Body of pancreas (tissue), 4 donors: Measurements from ENCODE around the gene CANX. TPM values are rescaled to one million over a fixed set of nuclear protein-coding genes. Genes with fewer than 3 reads are reported as not detected.
A peak's percentile ranks its signal among the peaks of the same experiment; 100 is the strongest.

ENCODE experiments used
- ATAC-seq: fragments of 150-250 bp; one replicate; pipeline ENCODE4 v1.9.1; 2016
- DNase-seq, 4 donors: peaks; one replicate each; pipeline ENCODE4 v3.0.0-alpha.2; 2019
- H3K27ac ChIP-seq, 4 donors: fragments of 200-600 bp; sonication (generic); 1 replicate in 3 of 4; 2 replicates in 1 of 4; pipeline versions ENCODE4 v1.5.1 to v1.6.1; 2016 to 2019; ENCODE audit warnings: mild to moderate bottlenecking in 1 of 4, mixed read lengths in 1 of 4, moderate library complexity in 1 of 4
- H3K27me3 ChIP-seq, 2 donors: fragments of 200-600 bp; sonication (generic); one replicate each; pipeline ENCODE4 v1.6.0; 2016; ENCODE audit warnings: mild to moderate bottlenecking in 1 of 2
- H3K36me3 ChIP-seq, 2 donors: fragments of 200-600 bp; sonication (generic); replicated peaks in 1 of 2; 2 replicates each; pipeline ENCODE4 v1.5.1; 2016; ENCODE audit warnings: low read depth in 2 of 2; ENCODE audit not compliant: insufficient read depth in 1 of 2
- H3K4me1 ChIP-seq: fragments of 200-600 bp; sonication (generic); one replicate; pipeline ENCODE4 v1.6.0; 2016
- H3K4me3 ChIP-seq, 2 donors: fragments of 200-600 bp; sonication (generic); 1 replicate in 1 of 2; 2 replicates in 1 of 2; pipeline ENCODE4 v1.5.1; 2016 to 2019
- H3K9me3 ChIP-seq, 3 donors: fragments of 200-600 bp; sonication (generic); 1 replicate in 2 of 3; 2 replicates in 1 of 3; pipeline ENCODE4 v1.5.1; 2016
- POLR2A ChIP-seq, 3 donors: fragments of 450-650 bp; IDR thresholded peaks; one replicate each; pipeline ENCODE4 v1.6.1; 2016; ENCODE audit warnings: antibody characterized with exemption in 3 of 3, mild to moderate bottlenecking in 2 of 3
- WGBS, 2 donors: methylation state at CpG; one replicate each; pipeline ENCODE4 v1.1.5; 2017; 5-methylcytosine and 5-hydroxymethylcytosine counted together
- intact Hi-C: fragments of 100-400 bp; cut with DNase I; formaldehyde crosslinking; loops from one replicate; pipeline ENCODE4 v1.15.1; 2023
- total RNA-seq, 2 donors: library from RNA; depleted of rRNA; stranded (reverse); fragments of >200 nt; gene quantifications; one replicate each; pipeline ENCODE4 v1.1.0, GENCODE V29; 2016
- TF ChIP-seq, protein P1 (sequence below), 7 experiments: fragments of 450-650 bp in 4 of 7; fragments of 200-600 bp in 3 of 7; sonication (generic) in 3 of 7; IDR thresholded peaks; one replicate each; pipeline ENCODE4 v1.5.1; 2016 to 2019; ENCODE audit warnings: antibody characterized with exemption in 7 of 7

CANX gene
- total RNA-seq, 2 donors from 2014 or later, result 262 to 401 TPM

DNA sequence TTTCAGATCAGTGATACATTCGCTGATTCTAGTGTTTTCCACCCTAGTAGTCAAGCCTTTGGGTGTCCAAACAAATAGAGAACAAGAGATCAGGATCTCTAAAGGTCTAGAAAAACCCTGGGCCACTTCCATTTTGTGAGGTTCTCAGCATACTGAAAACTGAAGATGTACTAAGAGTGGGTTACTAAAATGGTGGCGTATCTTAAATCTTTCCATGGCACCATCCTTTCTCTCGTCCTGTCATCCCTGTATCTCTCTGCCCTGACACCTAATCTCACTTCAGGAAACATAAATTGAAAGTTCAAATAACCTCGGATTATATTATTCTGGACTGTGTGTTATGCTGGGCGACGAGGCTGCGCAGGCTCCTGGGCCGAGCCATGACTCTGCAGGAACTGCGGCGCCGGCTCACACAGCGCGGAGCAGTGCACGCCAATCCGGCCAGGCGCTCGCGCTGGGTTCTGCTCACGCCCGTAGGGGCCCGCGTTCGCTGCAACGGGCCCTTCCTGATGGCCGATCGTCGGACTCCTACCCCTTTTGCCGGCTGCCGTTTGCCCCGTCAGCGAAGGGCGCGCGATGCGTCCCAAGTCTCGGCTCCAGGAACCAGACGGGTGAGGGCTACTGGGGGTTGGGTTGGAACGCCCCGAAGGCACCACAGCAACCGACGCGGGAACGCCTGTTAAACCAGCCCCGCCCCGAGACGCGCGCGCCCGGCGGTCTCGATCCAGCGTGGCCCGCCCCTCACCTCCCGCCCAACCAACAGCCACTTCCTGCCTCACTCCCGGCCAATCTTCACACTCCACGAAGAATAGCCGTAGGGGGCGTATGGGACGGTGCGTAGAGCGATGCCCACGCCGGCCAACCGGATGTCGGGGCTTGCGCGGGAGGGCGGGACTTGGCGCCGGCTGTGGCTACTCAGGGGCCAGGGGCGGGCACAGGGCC, 503 bp upstream of the CANX start:
- TF ChIP-seq, protein P1, sequence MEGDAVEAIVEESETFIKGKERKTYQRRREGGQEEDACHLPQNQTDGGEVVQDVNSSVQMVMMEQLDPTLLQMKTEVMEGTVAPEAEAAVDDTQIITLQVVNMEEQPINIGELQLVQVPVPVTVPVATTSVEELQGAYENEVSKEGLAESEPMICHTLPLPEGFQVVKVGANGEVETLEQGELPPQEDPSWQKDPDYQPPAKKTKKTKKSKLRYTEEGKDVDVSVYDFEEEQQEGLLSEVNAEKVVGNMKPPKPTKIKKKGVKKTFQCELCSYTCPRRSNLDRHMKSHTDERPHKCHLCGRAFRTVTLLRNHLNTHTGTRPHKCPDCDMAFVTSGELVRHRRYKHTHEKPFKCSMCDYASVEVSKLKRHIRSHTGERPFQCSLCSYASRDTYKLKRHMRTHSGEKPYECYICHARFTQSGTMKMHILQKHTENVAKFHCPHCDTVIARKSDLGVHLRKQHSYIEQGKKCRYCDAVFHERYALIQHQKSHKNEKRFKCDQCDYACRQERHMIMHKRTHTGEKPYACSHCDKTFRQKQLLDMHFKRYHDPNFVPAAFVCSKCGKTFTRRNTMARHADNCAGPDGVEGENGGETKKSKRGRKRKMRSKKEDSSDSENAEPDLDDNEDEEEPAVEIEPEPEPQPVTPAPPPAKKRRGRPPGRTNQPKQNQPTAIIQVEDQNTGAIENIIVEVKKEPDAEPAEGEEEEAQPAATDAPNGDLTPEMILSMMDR (IDR thresholded peaks at IDR 0.05), result peak in 1 of 7 experiments; percentile 8
- TF ChIP-seq POLR2A (IDR thresholded peaks at IDR 0.05), result peak; percentile 73 to 96 (median 93)
- ATAC-seq, result peak; percentile 93
- peaks cover 45% of the 10 kb centered on the region for H3K4me1 ChIP-seq
- DNase-seq, result peak; percentile 99
- intact Hi-C loops, result no loop called here
- H3K27ac ChIP-seq, result peak overlapping the region; percentile 91 to 99 (median 96)
- 2 to 6% methylated on average over 4 to 67 of the region's 72 CpGs for WGBS, 2 donors
- no peaks in the 10 kb centered on the region for H3K9me3 ChIP-seq
- no peaks in the 10 kb centered on the region for H3K36me3 ChIP-seq
- H3K27me3 ChIP-seq, result no peaks in the 10 kb centered on the region
- H3K4me3 ChIP-seq, result peak overlapping the region; percentile 54 to 67

DNA sequence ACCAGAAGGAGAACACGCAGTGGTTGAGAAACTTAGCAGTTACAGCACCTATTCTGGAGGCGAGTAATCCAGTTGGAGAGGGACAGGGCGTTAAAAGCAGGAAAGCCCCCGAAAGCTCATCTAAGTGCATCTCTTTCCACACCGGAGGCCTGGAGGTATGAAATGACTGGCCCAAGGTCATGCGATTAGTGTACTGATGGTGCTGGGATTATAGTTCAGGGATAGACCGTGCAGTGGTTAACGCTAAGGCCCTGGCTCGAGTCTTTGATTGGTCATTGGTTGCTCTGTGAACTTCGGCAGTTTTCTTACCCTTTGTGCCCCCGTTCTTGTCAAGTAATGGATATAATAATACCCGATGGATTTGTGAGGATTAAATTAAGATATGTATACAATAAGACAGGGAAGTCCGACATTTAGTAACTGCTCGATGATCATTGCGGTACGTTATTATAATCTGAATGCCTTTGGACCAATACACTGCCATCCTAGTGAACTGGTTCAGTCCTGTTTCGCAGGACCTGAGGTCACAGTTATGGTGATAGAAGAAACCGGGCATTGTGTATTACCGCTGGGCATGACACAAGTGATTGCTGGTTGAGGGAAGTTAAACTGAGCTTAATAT, 960 bp downstream of the CANX start:
- Histone ChIP-seq H3K27ac (peak overlapping the region; percentile 91 to 99 (median 96)), H3K9me3 (no peaks in the 10 kb centered on the region), H3K4me1 (peaks cover 47% of the 10 kb centered on the region), H3K36me3 (no peaks in the 10 kb centered on the region), H3K27me3 (no peaks in the 10 kb centered on the region), H3K4me3 (peak overlapping the region; percentile 54 to 67)
- TF ChIP-seq POLR2A (IDR thresholded peaks at IDR 0.05), result no peak
- TF ChIP-seq, protein P1 (IDR thresholded peaks at IDR 0.05), result no peak
- intact Hi-C loops, result no loop called here
- DNase-seq (peak; percentile 34 to 61 (median 46)), ATAC-seq (no peak)
- 1% methylated on average over 17 to 19 of the region's 19 CpGs for WGBS, 2 donors

DNA sequence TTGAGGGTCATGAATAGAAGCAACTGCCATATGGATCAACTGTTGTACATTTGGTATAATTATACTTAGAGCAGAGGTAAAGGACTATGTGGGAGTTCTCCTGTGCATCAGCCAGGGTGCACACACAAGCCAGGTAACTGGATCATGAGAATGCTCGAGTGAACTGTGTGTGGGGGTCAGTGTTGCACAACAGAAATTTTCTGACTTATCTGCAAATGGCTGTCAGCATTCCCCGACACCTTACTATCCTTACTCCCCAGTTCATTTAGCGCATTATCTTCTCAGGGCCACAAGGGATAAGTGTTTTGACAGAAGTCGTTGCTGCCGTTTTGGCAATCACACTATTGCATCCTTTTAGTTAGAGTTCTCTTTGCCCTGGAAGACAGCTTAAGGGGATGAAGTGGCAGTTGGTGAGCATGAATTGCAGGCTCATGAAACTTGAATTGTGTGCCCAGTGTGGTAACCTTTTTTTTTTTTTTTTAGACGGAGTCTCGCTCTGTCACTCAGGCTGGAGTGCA, 1.7 kb downstream of the CANX start:
- ATAC-seq (no peak), DNase-seq (peak in 2 of 4 donors; percentile 30 to 36)
- Histone ChIP-seq H3K4me3 (peak overlapping the region in 1 of 2 donors; percentile 54), H3K27me3 (no peaks in the 10 kb centered on the region), H3K9me3 (no peaks in the 10 kb centered on the region), H3K27ac (peak overlapping the region in 3 of 4 donors; percentile 91 to 99 (median 95)), H3K36me3 (no peaks in the 10 kb centered on the region), H3K4me1 (peaks cover 47% of the 10 kb centered on the region)
- WGBS, 2 donors, result 16 to 23% methylated on average over 7 of the region's 7 CpGs
- intact Hi-C loops, result no loop called here
- TF ChIP-seq, protein P1 (IDR thresholded peaks at IDR 0.05), result no peak
- no peak for TF ChIP-seq POLR2A (IDR thresholded peaks at IDR 0.05)

DNA sequence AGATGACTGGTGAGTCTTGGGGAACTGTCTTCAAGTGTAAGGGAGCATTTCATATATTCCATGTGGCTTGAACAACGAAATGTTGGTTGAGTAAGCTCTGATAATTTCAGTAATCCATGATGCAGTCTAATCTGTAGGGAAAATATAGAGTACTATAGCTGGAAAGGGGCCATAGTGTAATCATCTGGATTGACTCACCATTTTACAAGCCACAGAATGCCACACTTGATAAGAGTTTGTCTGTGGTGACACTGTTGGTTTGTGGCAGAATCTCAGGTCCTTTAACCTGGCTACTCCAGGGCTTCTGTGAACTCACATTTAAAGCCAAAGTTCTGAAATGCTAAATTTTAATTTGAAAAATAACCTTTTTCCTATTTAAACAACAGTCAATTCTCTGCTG, 17.5 kb downstream of the CANX start:
- Histone ChIP-seq H3K4me3 (no peak overlapping the region), H3K4me1 (no peaks in the 10 kb centered on the region)
- intact Hi-C loops, result no loop called here

More for the DNA sequence above, 17.5 kb downstream of the CANX start:
- TF ChIP-seq POLR2A (IDR thresholded peaks at IDR 0.05), result no peak
- TF ChIP-seq, protein P1 (IDR thresholded peaks at IDR 0.05), result no peak
- Histone ChIP-seq H3K36me3 (peaks cover 15 to 47% of the 10 kb centered on the region in 2 donors), H3K27me3 (no peaks in the 10 kb centered on the region), H3K27ac (no peak overlapping the region), H3K9me3 (no peaks in the 10 kb centered on the region)
- DNase-seq (no peak), ATAC-seq (no peak)
- WGBS, 2 donors, result 71 to 94% methylated on average over 1 of the region's 1 CpG
